ENCODE data around the gene EEPD1. TPM values are rescaled to one million over a fixed set of nuclear protein-coding genes. Genes with fewer than 3 reads are reported as not detected.
A peak's percentile ranks its signal among the peaks of the same experiment; 100 is the strongest.

The EEPD1 gene
- total RNA-seq, 1 experiment from 2014 or later: 48.0 TPM

GRCh38 chr7:36107926-36108631 lies 45.0 kb upstream of the EEPD1 start:
- Histone ChIP-seq H3K27ac (ENCODE audit: low read length) (no peak overlapping the region), H3K36me3 (ENCODE audit: control insufficient read depth, insufficient read depth, low read length) (no peaks in the 10 kb centered on the region), H3K4me1 (ENCODE audit: control insufficient read depth, insufficient read depth, low read length) (no peaks in the 10 kb centered on the region), H3K9me3 (ENCODE audit: control insufficient read depth, insufficient read depth, low read depth, low read length) (no peaks in the 10 kb centered on the region; the same call in 1 of the 2 replicates), H3K4me3 (ENCODE audit: low read depth in 2 of 2, low read length in 2 of 2) (no peak overlapping the region), H3K27me3 (ENCODE audit: control insufficient read depth, insufficient read depth, low read length) (no peaks in the 10 kb centered on the region)
- no peak for TF ChIP-seq SIN3A (IDR thresholded peaks at IDR 0.05; ENCODE audit: borderline replicate concordance, insufficient read depth, low read depth, low read length)
- no peak for TF ChIP-seq POLR2AphosphoS5 (IDR thresholded peaks at IDR 0.05; ENCODE audit: low read depth, low read length)
- TF ChIP-seq, protein P1, sequence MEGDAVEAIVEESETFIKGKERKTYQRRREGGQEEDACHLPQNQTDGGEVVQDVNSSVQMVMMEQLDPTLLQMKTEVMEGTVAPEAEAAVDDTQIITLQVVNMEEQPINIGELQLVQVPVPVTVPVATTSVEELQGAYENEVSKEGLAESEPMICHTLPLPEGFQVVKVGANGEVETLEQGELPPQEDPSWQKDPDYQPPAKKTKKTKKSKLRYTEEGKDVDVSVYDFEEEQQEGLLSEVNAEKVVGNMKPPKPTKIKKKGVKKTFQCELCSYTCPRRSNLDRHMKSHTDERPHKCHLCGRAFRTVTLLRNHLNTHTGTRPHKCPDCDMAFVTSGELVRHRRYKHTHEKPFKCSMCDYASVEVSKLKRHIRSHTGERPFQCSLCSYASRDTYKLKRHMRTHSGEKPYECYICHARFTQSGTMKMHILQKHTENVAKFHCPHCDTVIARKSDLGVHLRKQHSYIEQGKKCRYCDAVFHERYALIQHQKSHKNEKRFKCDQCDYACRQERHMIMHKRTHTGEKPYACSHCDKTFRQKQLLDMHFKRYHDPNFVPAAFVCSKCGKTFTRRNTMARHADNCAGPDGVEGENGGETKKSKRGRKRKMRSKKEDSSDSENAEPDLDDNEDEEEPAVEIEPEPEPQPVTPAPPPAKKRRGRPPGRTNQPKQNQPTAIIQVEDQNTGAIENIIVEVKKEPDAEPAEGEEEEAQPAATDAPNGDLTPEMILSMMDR (IDR thresholded peaks at IDR 0.05): no peak
- TF ChIP-seq, protein P2, sequence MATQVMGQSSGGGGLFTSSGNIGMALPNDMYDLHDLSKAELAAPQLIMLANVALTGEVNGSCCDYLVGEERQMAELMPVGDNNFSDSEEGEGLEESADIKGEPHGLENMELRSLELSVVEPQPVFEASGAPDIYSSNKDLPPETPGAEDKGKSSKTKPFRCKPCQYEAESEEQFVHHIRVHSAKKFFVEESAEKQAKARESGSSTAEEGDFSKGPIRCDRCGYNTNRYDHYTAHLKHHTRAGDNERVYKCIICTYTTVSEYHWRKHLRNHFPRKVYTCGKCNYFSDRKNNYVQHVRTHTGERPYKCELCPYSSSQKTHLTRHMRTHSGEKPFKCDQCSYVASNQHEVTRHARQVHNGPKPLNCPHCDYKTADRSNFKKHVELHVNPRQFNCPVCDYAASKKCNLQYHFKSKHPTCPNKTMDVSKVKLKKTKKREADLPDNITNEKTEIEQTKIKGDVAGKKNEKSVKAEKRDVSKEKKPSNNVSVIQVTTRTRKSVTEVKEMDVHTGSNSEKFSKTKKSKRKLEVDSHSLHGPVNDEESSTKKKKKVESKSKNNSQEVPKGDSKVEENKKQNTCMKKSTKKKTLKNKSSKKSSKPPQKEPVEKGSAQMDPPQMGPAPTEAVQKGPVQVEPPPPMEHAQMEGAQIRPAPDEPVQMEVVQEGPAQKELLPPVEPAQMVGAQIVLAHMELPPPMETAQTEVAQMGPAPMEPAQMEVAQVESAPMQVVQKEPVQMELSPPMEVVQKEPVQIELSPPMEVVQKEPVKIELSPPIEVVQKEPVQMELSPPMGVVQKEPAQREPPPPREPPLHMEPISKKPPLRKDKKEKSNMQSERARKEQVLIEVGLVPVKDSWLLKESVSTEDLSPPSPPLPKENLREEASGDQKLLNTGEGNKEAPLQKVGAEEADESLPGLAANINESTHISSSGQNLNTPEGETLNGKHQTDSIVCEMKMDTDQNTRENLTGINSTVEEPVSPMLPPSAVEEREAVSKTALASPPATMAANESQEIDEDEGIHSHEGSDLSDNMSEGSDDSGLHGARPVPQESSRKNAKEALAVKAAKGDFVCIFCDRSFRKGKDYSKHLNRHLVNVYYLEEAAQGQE (IDR thresholded peaks at IDR 0.05; ENCODE audit: insufficient read depth in 1 of 2, low read depth in 2 of 2, low read length in 1 of 2): no peak
- no peak for TF ChIP-seq TCF7L2 (IDR thresholded peaks at IDR 0.05; ENCODE audit: low read depth, low read length)
- CTCF ChIA-PET: no interaction called here
- 0 out of 2 replicates have a peak, but pooled peaks have one; percentile 15 for ATAC-seq
- no peak for DNase-seq (ENCODE audit: low read depth, low spot score)
- in situ Hi-C loops (cut with HindIII; ENCODE audit: low pct_unique_long_range_greater_than_20kb, low sequenced_read_pairs) (loop anchor here (25.0 kb wide), 1 partner anchor 121 kb away; no protein-coding TSS in a partner anchor), intact Hi-C loops (cut with micrococcal nuclease; ENCODE audit: unreplicated experiment) (no loop called here)
- POLR2A ChIA-PET: no interaction called here
- no TSS peak for BruUV-seq (replicated peaks)

DNA sequence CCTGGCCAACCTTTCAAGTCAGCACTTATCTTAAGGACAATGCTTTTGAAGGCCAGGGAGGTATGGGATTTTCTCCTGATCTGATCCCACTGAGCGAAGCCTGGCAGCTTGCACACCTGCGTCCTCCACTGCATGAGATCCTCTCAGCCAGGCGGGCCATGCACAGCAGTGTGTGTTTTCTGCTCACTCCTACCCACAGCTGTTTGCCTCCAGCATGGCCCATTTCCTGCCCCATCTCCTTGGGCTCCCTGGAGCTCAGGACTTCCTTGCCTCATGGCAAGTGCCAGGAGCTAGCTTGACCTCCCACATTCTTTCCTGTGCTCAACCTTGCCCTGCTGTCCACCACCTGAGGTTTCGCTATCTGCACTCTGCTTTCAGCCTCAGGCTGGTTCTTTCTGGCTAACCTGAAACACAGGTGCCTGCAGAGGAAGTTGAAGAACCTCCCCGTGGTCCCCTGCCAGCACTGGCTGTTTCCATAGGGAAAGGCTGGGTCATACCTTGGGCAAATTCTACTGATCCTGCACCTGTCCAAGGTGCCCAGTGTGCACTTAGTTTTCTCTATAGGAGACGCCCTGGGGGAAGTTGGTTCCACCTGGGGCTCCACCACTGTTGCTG lies 43.9 kb upstream of the EEPD1 start:
- H3K27me3 ChIP-seq (ENCODE audit: control insufficient read depth, insufficient read depth, low read length): no peaks in the 10 kb centered on the region
- in situ Hi-C loops (cut with HindIII; ENCODE audit: low pct_unique_long_range_greater_than_20kb, low sequenced_read_pairs): loop anchor here (25.0 kb wide), 1 partner anchor 122 kb away; no protein-coding TSS in a partner anchor
- H3K9me3 ChIP-seq (ENCODE audit: control insufficient read depth, insufficient read depth, low read depth, low read length): no peaks in the 10 kb centered on the region; the same call in 1 of the 2 replicates
- H3K36me3 ChIP-seq (ENCODE audit: control insufficient read depth, insufficient read depth, low read length): no peaks in the 10 kb centered on the region
- intact Hi-C loops (cut with micrococcal nuclease; ENCODE audit: unreplicated experiment): no loop called here
- no peak overlapping the region for H3K27ac ChIP-seq (ENCODE audit: low read length)
- DNase-seq (ENCODE audit: low read depth, low spot score): no peak
- no TSS peak for BruUV-seq (replicated peaks)
- no peaks in the 10 kb centered on the region for H3K4me1 ChIP-seq (ENCODE audit: control insufficient read depth, insufficient read depth, low read length)
- POLR2A ChIA-PET: no interaction called here
- CTCF ChIA-PET: no interaction called here
- ATAC-seq: no peak
- TF ChIP-seq POLR2AphosphoS5 (IDR thresholded peaks at IDR 0.05; ENCODE audit: low read depth, low read length) (no peak), TCF7L2 (IDR thresholded peaks at IDR 0.05; ENCODE audit: low read depth, low read length) (no peak), SIN3A (IDR thresholded peaks at IDR 0.05; ENCODE audit: borderline replicate concordance, insufficient read depth, low read depth, low read length) (no peak)
- TF ChIP-seq, protein P2 (IDR thresholded peaks at IDR 0.05; ENCODE audit: insufficient read depth in 1 of 2, low read depth in 2 of 2, low read length in 1 of 2): no peak
- no peak overlapping the region for H3K4me3 ChIP-seq (ENCODE audit: low read depth in 2 of 2, low read length in 2 of 2)

Data from Panc1 (cell line).